Measurements from ENCODE around the gene SEMA6B.

SEMA6B gene

DNA sequence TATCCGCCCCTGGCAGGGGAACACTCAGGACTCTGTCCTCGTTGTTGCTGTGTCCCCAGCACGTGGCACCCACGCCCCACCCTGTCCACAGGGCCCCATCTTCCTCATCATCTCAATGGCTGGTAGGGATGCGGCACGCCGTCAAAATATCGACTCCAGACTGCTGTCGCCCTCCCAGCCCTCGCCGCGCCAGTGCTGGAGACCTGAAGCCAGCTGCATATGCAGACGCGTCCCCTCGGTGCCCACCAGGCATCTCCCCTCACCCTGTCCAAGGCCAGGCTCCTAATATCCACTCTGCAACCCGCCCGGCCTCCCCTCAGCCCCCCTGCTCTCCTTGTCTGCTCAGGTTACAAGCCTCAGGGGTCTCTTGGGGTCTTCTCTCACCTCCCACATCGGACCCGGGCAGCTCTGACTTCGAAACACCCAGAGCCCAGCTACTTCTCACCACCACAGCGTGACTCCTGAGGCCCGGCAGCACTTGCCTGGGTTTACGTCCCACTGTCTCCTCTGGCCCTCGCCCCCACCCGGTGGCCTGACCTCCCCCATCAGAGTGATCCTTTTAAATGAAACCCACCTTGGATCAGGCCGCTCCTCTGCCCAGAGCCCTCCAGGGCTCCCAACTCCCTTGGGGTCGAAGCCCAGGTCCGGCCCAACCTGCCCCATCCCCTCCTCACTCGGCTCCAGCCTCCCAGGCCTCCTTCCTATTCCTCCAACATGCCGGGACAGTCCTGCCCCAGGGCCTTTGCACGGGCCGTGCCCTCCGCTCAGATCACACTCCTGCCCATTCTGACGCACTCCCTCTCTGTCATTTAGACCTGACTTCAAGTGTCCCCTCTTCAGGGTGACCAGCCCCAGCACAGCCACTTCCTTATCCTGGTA is 53.7 kb downstream of the SEMA6B start:
- no peak for FAIRE-seq

DNA sequence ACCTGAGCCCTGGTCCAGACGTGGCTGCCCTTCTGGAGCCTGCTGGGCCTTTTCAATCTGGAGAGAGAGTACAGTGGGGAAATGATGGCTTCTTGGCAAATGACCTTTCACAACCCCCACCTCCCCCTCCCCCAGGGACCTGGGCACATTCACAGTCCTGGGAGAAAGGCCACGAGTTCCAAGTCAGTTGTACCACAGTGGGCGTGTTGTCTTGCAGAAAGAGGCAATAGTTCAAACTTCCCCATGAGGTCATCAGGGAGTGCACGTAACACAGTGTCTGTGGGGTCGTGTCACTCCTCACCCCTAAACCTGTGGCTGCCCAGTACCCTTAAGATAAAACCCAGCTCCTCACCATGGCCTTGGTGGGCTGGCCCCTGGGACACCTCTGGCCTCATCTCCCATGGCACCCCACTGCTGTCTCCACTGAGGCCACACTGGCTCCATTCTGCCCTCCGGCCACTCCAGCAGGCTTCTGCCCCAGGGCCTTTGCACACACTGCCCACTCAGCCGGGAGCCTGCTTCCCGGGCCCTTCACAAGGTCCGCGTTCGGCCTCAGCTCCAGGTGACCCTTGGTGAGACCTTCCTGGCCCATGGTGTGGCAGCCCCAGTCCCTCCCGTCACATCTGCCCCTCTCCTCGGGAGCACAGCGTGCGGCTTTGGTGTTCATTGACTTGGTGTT is 54.5 kb downstream of the SEMA6B start:
- no peak for FAIRE-seq

DNA sequence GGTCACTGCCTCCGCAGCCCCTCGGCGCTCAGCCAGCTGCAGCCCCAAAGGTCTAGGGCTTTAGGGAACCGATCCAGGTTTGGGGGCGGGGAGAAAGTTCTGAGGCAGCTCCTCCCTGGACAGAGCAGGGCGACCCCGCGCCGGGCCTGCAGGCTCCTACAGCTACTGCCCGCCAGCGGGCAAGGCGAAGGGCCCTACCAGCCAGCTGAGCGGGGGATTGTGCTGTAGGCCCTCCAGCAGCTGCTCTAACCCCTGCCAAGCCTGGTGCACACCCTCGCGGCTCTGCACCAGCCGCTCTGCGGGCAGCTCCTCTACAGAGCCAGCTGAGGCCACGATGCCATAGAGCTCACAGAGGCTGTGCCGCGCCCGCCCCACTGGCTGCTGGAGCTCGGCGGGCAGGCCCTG is 55.2 kb downstream of the SEMA6B start:
- FAIRE-seq, result no peak

DNA sequence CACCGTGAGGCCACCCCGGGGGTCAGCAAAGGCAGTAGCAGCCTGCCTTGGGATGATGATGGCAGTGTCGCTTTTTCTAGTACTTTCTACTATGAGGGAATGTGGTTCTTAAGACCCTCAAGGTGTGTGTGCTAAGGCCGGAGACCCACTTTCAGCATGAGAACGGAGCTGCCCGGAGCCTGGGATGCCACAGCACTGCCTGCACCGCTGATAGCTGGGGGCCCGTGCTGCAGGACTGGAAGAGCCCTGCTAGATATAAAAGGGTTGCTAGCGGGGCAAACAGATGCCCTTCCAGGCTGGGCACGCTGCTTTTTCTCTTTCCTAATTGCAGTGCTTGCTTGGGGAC is 55.7 kb downstream of the SEMA6B start:
- no peak for FAIRE-seq

DNA sequence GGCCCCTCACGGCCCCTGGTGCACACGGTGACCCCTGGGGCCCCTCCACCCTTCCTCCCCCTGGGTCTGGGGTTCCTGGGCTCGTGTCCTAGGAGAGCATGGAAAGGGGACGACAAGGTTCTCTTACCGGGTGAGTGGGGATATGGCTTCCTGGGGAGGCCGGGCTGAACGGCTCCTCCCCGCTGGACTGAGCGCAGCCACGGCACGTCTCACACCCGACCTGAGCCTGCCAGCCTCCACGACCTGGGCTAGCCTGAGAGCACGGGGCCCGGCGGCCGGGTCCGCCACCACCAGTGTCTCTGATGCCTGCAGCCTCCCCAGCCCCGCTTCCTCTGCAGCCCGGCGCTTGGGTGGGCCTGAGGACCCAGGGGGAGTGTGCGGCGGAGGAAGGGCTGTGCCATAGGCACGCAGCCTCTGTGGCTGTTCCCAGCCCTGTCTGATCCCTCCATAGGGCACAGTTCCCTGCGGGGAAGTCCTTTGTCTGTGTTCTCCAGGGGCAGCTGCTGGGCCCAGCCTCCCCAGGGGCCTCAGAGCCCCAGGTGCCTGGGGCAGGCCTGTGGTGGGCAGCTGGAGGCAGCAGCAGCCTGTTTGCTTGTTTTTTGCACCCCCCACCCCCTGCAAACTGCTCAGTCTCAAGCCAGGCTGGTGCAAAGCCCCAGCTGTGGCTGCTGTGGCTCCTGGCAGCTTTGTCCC is 56.2 kb downstream of the SEMA6B start:
- no peak for FAIRE-seq

DNA sequence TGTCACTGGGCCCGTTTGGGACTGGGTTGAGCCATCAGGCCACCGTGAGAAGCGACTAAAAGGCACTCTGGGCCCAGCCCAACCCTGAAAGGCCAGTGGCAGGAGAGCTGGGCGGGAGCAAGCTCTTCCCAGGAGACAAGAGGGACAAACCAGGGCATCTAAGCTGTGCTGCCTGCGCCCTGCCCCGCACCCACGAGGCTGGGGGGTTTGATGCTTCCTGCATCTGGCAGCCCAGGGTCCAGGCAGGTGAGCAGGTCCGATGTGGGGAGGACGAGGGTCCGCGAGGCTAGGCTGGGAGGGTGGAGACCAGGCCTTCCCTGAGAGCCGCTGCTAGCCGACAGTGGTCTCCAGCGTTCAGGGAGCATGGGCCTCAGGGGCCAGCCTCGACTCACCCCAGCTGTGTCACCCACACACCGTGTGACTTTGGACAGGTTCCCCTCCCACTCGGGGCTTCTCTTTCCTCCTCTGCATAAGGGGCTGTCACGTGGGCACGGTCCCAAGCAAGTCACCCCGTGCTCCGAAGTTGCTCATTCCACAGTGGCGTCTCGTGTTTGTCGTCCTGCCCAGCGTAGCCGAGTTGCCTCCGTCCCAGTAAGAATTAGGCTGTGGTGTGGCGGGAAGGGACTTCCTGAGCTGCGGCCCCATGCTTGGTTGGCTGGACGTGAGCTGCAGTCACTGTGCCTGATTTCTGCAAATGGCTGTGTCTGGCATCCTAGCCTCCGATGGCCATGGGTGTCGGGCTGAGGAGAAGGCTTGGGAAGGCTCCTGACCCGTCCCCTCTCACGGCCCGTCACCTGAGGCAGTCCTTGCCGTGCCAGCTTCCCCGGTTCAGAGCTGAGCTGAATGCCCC is 57.0 kb downstream of the SEMA6B start:
- FAIRE-seq, result no peak

DNA sequence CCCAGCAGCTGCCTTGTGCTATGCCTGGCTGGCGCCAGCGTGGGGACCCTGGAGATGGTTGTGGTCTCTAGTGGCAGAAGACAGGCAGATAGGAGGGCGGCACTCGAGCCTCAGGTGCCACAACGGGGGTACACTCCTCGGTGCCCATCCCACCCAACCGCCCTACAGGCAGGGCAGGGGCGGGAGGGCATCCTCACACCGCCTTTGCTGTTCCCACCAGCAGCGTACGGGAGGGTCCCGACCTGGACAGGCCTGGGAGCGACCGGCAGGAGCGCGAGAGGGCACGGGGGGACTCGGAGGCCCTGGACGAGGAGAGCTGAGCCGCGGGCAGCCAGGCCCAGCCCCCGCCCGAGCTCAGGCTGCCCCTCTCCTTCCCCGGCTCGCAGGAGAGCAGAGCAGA is 57.8 kb downstream of the SEMA6B start:
- FAIRE-seq, result no peak

DNA sequence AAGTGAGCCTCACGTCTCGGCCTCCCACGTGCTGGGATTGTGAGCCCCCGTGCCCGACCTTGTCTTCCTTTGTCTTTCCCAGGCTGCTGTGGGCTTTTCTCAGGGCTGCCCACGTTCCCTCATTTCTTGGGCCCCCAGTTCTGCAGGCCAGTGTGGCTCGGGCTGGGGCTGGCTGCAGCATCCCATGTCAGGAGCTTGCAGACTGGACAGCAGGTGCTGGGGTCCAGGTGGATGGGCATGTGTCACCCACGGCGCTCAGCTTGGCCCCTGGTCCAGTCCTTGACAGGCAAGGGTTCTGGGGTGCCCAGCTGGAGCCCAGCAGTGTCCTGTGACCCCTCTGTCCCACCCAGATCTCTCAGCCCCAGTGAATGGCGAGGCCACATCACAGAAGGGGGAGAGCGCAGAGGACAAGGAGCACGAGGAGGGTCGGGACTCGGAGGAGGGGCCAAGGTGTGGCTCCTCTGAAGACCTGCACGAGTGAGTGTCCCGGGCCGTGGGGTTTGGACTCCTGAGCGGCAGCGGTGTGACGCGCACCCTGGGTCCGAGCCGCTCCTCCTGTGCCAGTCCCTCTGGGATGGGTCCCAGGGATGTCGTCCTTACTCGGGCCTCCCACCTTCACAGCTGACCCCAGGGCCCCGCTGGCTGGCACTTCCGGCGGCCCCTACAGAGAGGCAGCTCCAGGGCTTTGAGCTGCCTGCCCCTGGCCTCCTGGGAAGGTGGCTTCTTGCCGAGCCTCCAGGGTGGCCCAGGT is 58.5 kb downstream of the SEMA6B start:
- no peak for FAIRE-seq

DNA sequence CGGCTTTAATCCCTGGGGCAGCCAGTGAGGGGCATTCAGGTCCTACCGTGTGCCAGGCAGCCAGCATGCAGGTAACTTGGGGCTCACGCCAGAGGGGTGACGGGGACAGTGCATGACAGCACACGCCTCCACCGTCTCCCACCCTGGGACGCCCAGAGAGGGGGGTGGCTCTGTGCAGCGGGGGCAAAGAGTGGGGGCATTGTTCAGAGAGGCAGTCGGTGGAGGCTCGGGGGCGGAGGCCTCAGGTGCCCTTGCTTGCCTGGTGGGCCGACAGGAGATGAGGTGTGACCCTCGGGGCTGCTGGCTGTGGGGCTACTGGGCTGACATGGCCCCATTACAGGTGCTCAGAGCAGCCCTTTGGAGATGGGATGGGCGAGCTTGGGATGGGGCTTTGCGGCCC is 59.6 kb downstream of the SEMA6B start:
- FAIRE-seq, result no peak

DNA sequence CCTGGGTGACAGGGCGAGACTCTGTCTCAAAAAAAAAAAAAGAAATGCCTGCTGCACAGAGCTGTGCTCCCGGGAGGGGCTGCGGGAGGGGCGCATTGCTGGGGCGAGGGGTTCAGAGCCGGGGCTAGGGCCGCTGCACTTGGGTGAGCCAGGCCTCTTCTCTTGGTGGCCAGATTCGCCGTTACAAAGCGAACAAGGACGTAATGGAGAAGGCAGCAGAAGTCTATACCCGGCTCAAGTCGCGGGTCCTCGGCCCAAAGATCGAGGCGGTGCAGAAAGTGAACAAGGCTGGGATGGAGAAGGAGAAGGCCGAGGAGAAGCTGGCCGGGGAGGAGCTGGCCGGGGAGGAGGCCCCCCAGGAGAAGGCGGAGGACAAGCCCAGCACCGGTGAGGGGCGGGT is 60.2 kb downstream of the SEMA6B start:
- FAIRE-seq, result no peak

DNA sequence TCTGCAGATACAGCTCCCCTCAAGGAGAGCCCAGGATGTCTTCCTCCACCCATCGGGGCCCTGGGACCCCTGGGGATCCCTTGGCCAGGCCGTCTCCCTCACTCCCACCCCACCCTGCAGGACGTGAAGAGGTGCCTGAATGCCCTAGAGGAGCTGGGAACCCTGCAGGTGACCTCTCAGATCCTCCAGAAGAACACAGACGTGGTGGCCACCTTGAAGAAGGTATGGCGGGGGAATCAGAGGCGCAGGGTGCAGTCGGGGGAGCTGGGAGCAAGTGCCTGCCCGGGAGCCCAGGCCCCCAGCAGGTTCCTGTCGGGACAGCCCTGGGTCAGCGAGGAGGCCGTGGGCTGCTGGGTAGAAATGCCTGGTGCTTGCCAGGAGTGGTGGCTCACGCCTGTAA is 60.8 kb downstream of the SEMA6B start:
- no peak for FAIRE-seq

DNA sequence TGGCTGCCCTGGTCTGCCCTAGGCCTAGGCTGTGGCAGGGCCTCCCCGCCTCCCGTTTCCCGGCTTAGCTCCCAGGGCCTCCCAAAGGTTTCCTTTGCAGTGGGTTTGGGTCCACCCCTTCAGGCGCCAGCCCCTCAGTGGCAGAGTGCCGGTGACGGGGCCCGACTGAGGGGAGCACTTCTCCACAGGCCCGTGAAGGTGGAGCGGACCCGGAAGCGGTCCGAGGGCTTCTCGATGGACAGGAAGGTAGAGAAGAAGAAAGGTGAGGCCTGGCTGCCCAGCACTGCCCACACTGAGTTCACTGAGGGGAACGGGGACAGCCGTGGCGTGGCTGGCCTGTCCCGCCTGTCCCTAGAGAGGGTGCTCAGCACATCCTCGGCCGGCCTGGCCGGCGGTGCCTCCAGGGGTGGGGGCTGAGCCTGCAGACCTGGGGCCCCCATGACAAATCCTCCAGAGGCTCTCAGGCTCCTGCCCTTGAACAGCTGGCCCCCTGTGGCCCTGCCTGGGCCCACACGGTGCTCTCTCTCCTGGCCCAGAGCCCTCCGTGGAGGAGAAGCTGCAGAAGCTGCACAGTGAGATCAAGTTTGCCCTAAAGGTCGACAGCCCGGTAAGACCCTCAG is 61.6 kb downstream of the SEMA6B start:
- no peak for FAIRE-seq

DNA sequence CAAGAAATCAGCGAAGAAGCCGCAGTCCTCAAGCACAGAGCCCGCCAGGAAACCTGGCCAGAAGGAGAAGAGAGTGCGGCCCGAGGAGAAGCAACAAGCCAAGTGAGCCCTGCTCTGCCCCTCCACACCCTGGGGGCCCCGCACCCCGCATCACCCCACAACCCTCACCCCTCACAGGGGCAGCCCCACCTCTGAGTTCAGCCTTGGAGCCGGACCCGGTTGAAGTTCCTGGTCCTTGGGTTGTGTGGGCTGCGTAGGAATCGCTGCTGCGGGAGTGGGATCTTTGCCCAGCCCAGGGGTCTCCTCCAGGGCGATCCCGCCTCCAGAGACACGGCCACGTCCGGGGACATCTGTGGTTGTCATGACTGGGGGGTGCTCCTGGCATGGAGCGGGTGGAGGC is 63.2 kb downstream of the SEMA6B start:
- no peak for FAIRE-seq

DNA sequence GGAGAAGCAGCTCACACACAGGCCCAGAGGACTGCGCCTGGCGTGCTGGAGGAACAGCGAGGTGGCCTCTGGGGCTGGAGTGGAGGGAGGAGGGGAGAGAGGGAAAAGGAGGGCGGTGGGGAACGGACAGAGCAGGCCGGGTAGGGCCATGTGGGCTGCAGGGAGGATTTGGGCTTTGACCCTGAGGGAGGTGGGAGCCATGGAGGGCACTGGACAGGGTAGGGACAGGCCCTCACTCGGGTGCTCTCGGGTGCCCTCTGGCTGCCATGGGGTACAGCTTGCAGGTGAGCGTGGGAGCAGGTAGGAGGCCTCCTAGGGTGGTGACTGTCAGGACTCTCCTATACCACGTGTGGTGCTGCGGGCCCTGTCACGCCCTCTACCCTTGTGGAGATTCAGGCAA is 64.0 kb downstream of the SEMA6B start:
- FAIRE-seq, result no peak

DNA sequence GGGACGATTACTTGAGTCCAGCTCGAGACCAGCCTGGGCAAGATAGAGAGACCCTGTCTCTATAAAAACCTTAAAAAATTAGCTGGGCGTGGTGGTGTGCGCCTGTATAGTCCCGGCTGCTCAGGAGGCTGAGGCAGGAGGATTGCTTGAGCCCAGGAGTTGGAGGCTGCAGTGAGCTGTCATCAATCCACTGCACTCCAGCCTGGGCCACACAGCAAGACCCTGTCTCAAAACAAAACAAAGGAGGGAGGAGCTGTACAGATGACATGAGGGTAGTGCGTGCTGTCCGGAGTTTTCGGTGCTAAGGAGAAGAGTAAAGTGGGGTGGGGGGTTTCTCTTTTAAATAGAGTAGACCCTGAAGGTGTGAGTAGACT is 64.8 kb downstream of the SEMA6B start:
- FAIRE-seq, result no peak

DNA sequence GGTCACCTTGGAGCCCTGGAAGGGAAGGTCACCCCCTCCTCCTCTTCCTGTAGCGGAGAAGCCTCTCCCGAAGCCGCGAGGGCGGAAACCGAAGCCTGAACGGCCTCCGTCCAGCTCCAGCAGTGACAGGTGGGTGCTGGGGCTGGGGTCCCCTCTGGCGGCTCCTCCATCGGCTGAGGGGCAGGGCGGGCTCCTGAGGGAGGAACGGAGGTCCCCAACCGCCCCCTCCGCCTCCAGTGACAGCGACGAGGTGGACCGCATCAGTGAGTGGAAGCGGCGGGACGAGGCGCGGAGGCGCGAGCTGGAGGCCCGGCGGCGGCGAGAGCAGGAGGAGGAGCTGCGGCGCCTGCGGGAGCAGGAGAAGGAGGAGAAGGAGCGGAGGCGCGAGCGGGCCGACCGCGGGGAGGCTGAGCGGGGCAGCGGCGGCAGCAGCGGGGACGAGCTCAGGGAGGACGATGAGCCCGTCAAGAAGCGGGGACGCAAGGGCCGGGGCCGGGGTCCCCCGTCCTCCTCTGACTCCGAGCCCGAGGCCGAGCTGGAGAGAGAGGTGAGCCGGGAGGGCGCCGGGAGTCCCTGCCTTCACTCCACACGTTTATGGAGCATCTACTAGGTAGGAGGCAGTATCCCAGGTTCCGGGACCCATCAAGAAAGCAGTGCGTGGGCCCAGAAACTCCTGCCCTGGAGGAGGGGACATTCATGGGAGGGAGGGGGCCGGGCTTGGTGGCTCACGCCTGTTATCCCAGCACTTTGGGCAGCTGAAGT is 65.4 kb downstream of the SEMA6B start:
- FAIRE-seq, result no peak

DNA sequence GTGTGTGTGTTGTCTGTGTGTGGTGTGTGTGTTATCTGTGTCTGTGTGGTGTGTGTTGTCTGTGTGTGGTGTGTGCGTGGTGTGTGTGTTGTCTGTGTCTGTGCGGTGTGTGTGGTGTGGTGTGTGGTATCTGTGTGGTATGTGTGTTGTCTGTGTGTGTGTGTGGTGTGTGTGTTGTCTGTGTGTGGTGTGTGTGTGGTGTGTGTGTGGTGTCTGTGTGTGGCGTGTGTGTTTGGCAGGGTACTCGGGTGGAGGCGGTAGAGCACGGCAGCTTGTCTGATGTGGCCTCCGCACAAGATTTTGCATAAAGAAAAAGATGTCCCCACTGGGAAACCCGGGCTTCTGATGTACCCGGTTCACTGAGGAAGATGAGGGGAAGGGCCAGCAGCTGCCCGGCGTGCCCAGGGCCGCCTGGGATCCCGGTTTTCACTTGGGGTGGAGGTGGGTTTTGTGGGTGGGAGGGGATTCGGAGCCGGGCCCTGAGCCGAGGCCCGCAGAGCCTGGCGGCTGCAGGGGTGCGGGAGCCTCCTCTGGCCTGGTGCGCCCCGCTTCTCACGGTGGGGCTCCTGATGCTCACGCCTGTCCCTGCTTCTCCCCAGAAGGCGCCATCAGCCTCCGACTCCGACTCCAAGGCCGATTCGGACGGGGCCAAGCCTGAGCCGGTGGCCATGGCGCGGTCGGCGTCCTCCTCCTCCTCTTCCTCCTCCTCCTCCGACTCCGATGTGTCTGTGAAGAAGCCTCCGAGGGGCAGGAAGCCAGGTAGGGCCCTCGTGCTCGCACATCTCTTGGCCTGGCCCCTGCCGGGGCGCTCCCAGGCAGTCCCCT is 66.2 kb downstream of the SEMA6B start:
- FAIRE-seq, result no peak
